Activated CD4-positive, alpha-beta T cell treated with anti-CD3 and anti-CD28 coated beads, Interleukin-2, amount 50 U/mL, for 48 hours (primary cell): ENCODE results near the gene PARP12.
A peak's percentile ranks its signal among the peaks of the same experiment; 100 is the strongest.
"Not testable (repeated sequence)": the region's sequence is repeated elsewhere in the genome, so short reads cannot be mapped to it uniquely, and the experiment has no call there.

Experiments used
- DNase-seq, 2 experiments: peaks; one replicate each; pipeline ENCODE4 v3.0.0-alpha.2; 2020

PARP12 gene, protein sequence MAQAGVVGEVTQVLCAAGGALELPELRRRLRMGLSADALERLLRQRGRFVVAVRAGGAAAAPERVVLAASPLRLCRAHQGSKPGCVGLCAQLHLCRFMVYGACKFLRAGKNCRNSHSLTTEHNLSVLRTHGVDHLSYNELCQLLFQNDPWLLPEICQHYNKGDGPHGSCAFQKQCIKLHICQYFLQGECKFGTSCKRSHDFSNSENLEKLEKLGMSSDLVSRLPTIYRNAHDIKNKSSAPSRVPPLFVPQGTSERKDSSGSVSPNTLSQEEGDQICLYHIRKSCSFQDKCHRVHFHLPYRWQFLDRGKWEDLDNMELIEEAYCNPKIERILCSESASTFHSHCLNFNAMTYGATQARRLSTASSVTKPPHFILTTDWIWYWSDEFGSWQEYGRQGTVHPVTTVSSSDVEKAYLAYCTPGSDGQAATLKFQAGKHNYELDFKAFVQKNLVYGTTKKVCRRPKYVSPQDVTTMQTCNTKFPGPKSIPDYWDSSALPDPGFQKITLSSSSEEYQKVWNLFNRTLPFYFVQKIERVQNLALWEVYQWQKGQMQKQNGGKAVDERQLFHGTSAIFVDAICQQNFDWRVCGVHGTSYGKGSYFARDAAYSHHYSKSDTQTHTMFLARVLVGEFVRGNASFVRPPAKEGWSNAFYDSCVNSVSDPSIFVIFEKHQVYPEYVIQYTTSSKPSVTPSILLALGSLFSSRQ

DNA sequence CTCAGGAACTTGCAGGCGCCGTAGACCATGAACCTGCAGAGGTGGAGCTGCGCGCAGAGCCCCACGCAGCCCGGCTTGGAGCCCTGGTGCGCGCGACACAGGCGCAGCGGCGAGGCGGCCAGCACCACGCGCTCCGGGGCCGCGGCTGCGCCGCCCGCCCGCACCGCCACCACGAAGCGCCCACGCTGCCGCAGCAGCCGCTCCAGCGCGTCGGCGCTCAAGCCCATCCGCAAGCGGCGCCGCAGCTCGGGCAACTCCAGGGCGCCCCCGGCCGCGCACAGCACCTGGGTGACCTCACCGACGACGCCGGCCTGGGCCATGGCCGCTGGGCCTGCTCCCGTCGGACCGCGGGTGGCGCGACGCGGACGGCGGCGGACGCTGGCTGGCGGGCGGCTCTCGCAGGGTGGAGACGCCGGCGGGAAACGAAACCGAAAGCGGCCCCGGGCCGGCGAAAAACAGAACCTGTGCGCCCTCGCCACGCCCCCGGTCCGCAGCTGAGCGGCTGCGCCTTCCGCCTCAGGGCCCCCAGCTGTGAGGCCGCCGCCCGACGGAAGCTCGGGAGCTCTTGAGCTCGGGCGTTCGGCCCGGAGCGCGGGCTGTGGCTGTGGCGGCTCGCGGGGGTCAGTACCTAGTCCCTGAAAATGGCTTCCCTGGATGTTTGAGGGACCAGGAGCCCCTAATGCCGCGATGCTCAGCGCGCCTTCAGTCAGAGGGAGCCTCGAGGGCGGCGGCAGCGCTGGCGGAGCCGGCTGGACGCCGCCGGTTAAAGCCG, at the start of gene PARP12:
Gene PARP12, minus strand, starts transcription at position 424 of the 772 bp plus-strand sequence. Its CDS starts 104 bp downstream, at position 320.
- DNase-seq, result peak; percentile 83 to 87

DNA sequence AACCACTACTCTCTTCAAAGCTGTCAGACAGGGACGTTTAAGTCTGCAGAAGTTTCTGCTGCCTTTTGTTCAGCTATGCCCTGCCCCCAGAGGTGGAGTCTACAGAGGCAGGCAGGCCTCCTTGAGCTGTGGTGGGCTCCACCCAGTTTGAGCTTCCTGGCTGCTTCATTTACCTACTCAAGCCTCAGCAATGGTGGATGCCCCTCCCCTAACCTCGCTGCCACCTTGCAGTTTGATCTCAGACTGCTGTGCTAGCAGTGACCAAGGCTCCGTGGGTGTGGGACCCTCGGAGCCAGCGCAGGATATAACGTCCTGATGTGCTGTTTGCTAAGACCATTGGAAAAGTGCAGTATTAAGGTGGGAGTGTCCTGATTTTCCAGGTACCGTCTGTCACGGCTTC, 46.0 kb upstream of the PARP12 start:
- DNase-seq, result not testable (repeated sequence)

DNA sequence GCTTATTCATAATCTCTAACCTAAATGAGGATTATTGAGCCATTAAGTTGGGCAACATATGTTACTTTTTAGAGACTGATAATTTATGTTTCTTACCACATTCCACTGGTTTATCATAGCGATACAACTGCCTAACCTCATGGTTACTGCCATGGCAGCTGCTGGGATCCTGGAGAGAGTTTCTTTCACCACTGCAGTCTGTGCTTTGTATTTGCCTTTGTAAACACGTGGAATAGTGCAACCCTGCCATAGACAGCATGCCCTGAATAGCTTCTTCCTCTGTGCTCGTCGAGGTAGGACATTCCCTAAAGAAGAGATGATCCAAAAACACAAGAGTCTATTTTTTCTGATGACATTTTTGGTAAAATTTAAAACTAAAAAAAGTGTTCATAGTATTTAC, 33.7 kb upstream of the PARP12 start:
- no peak for DNase-seq

DNA sequence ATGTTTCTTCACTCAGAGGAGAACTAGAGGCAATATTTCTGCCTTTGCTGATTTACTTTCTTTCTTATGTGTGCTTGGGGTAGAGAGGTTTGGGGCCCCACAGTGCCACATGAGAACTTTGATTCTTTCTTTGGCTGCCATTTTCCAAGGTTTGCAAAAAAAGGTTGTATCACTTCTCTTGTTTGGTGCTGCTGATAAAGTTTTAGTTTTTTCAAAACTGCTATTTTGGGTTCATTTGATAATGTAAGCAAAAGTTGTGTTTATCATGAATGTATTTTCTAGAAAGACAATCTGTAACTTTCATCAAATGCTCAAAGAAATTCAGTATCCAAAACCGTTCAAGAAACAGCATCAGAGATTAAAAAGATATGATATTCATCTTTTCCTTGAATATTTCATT, 30.6 kb upstream of the PARP12 start:
- DNase-seq, result no peak

DNA sequence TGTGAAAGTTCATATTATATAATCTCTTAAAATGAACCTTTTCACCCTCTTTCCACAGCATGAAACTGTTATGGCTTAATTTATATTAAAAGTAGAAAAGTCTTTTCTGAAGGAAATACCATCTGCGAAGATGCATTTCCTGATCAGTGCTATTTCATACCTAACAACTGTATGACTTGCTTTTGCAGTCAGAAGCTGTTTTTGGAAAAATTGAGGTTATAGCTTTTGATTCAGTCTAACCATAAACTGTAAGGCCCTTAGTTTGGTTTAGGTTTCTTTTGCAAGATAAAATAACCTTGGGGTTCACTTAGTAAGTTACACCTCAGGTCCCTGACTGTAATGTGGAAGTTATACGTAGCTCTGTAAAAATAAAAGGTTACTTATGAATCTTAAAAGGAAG, 22.7 kb upstream of the PARP12 start:
- DNase-seq, result no peak

DNA sequence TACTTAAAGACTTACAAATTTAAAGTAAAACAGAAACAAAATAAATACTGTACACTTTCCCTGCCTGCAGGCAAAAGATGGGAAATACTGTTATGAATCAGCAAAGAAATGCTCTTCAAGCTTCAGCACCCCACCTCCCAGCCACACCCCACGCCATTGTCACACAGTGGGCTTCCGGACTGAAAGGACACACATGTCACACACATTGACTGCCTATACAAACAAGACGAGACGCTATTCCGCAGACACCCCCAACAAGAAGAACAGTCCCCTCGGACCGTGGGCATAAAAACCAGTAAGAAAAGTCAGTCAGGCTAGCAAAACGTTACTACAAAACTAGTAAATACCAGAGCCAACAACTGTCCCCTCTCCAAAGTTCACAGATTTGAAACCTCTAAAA, 22.2 kb upstream of the PARP12 start:
- DNase-seq, result peak; percentile 42 to 51

DNA sequence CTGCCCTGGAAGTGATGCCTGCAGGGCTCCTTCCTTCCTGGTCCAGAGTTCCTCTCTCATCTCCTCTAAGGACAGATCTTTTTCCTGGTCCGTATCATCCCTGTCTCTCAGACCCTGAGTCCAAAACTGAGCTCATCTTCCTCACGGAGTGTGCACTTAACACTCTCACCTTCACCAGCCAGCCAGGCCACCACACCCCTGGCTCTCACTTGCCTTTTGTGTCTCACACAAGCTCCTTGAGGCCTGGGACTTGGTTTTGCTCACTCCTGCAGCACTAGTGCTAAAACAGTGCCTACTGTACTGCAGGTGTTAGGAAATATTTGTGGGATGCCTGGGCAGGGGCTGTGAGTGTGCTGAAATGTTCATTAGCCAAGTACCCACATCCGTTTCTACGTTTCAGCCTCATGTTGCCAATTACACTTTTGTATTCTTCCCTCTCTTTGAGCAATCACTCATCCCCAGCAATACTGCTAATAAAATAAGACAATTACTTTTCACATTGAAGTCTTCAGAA, 21.4 kb upstream of the PARP12 start:
- DNase-seq, result no peak

DNA sequence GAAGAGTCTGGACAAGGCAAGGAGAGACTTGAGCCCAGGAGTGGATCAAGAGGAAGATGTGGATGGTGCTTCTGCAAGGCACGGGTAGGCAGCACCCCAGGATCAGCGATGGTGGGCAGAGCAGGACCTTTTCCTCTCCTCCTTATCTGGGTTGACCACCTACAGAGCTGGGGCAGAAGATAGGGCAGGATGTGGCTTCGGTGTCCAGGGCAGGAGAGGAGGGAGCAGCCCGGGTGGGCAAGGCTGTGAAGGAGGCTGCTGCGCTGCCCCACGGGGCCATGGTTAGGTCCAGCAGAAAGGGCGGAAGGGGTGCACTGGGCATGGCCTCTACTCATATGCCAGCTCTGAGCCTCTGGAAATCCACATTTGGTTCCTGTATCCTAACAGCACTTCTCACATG, 20.0 kb upstream of the PARP12 start:
- DNase-seq, result no peak

DNA sequence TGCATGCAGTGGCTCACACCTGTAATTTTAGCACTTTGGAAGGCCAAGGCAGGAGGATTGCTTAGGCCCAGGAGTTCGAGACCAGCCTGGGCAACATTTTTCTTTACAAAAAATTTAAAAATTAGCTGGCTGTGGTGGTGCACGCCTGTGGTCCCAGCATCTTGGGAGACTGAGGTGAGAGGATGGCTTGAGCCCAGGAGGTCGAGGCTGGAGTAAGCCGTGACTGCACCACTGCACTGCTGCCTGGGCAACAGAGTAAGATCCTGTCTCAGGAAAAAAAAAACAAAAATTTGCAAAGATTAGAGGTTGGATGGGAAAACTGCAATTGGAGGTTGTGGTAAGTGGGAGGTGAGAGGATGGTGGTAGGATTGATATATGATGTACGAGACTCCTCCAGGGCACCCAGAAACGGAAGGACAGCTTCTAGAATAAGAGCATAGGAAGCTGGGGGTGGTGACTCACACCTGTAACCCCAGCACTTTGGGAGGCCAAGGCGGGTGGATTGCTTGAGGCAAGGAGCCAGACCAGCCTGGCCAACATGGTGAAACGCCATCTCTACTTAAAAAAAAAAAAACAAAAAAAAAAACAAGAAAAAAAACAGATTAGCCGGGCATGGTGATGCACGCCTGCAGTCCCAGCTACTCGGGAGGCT, 19.1 kb upstream of the PARP12 start:
- DNase-seq, result no peak

DNA sequence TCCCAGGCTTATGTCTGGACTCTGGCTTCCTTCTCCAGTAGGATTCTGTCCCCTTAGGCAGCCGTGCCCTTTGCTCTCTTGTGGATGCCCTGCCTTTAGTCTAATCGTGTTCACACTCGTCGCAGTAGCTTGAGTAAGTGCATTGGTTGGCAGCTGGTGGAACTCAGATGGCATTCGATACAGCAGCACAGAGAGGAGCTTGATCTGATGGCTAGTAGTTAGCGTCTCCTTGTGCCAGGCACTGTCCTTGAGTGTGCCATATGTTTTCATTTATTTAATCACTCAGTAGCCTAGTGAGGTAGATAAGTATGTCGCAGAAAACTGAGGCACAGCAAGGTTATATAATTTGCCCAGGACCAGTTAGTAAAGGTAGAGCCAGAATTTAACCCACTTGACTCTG, 18.2 kb upstream of the PARP12 start:
- no peak for DNase-seq

DNA sequence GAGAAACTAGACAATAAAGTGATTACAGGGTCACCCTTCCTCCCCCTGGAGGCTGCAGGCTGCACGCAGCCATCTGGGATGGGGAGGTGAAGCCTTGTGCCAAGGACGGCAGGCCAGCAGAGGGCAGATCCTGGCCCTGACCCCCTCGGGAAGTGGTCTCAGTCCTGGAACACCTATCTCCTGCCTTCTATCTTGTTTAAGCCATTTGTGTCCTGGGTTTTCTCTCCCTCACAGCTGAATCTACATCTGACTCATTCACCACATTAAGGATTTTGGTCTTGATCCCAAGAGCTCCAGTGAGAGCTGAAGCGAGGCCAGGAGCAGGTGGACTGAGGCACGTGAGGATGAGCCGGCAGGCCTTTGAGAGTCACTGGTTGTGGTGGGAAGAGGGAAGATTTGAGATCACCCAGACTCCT, 16.4 kb upstream of the PARP12 start:
- no peak for DNase-seq

DNA sequence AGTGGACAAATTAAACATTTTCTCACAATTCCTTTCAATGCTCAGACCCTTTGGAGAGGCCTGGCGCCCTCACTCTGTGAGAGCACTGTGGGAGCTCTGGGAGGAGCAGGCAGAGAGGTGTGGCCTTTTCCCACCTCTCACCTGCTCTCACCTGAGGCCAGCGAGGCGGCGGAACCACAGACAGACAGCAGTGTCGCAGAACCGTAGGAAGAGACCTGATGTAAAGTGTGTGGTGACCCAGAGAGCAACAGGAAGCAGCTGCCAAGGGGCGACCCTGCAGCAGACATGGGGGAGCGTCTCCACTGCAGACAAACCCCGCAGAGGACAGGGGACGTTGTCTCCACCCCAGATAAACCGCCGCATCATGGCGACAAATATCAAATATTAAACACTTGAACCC, 15.6 kb upstream of the PARP12 start:
- no peak for DNase-seq

DNA sequence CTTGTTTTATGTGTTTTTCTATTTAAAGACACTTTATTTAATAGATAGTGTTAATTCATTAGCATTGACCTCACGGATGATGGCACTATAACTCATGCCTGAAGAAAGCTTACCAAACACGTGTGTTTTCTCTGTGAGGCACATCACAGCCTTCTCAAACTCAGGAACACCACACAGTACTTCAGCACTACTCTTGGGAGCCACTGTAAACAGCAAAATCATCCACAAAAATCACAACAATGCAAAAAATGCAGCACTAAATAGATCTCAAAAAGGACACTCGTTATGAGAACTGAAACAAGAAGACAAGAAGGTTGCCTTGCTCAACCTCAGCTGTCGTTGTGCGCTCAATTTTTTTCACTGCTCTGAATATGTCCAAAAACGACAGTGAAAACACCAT, 12.0 kb upstream of the PARP12 start:
- no peak for DNase-seq

DNA sequence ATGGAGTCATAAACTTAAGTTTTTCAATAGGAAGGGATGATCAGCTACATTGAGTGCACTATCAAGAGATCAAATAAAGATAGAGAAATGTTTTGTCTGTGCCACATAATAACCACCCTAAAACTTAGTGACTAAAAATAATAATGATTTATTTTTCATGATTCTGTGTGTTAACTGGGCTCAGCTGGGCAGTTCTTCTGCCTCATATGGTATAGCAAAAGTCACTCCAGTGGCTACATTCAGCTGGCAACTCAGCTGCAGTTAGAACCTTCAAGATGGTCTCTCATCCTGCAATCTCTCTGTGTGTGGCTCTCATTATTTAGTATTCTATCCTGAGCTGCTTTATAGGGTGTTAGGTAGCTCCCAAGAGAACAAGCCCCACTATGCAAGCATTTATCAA, 7.8 kb upstream of the PARP12 start:
- no peak for DNase-seq

DNA sequence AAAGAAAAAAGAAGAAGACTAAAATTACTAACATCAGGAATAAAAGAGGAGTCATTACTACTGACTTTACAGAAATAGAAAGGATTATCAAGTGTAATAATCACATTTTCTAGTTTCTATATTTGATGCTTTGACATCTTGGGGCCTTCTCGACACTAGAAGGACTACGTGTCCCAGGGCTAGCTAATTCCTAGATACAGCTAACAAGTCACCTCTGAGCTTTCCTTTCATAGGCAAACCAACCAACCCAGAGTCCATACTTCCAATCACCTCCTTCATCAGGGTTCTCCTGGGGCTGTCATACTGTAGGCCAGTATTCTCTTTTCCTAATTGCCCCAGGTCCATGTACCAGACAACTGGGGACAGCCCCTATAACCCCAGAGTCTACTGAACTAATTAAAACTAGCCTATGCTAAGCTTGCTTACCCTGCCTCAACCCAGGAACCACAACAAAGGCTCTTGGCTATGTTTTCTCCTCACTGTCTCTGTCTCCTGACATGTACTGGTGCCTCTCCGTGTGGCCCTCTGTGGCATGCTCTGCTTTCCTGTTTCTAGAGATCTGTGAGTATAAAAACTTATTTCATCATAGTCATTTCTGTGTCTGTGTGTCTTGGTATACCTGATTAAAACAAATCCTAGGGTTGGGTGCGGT, 6.7 kb upstream of the PARP12 start:
- no peak for DNase-seq

DNA sequence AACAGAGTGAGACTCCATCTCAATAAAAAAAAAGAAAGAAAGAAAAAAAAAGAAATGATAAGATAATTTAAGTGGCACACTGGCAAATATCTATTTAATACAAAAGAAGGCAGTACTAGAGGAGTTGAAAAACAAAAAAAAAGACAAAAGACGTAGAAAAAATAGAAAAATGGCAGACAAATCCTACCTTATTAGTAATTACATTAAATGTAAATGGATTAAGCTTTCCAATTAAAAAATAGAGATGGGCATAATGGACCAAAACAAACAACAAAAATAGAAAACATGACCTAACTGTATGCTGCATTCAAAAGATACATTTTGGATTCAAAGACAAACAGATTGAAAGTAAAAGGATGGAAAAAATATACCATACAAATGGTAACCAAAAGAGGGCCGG, 5.3 kb upstream of the PARP12 start:
- DNase-seq, result no peak

DNA sequence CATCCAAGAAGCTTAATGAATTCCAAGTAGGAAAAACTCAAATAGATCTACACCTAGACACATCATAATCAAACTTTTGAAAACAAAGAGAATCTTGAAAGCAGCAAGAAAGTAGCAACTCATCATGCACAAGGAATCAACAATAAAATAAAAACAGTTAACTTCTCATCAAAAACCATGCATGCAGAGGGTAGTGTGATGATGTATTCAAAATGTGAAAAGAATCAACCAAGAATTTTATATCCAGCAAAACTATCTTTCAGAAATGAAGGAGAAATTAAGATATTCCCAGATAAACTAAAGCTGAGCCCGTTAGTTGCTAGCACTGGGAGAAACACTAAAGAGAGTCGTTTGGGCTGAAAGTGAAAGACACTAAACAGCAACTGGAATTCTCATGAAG, 4.3 kb upstream of the PARP12 start:
- DNase-seq, result no peak

DNA sequence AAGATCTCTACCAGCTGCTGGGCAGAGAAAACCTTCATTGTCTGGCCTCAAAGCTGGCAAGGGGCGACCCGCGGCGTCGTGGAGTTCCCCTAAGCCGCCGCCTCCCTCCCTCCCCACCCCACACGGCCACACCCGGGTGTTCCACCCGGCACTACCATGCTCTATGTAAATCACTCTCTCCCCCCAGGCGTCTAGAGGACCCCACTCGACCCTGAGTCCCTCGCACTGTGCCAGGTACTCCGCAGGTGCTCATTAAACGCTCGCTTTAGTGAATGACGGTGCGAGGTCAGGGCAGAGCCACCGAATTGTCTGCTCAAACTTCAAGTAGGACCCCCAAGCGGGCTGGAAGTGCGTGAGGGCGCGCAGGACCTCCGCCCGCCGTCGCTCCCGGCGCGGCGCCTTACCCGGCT, 628 bp downstream of the PARP12 start:
- DNase-seq, result peak; percentile 35 to 38

DNA sequence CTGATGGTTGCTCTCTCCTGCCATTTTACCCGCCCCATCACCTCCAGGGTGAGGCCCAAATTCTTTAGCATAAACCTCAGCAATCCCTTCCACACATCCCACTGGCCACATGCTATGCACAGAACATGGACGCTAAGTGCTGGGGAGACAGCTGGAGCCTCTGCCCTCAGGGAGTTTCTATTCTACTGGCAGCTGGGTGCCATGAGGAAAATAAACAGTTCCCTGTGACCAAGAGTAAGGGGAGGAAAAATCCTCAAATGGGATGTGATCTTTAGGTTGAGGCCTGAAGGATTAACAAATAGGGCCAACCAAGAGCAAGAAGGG, 1.2 kb downstream of the PARP12 start:
- DNase-seq, result no peak

DNA sequence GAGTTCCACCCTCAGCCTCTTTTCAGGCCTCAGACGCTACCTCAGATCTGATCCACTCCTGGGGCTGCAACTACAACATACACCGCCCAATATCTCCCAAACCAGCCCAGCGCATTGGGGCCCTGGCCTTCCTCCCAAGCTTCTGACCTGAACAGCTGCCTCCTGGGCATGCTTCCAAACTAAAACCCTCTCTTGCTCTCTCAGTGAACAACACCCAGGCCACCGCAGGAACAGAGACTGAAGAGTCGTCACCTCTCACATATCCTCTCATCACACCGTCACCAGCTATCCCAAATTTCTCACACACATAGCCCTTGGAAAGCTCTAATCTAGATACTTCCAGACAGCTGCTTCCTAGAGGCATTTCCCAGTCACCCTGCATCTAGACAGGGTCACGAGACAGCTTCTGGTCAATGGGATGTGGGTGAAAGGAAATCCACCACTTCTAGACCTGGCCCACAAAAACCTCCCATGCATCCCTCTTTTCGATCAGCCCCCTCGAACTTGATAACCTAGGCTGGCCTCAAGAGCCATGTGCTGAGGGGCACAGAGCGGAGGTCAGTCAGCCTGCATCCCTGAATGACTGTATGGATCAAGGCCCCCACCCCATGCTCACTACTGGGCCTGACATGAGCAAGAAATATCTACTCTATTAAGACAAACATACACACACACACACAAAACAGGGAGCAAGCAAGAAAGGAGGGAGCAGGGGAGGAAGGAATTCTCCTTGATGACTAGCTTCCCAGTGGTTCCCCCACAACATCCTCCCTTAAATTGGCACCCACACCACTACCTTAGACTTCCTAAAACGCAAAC, 1.8 kb downstream of the PARP12 start:
- DNase-seq, result no peak

DNA sequence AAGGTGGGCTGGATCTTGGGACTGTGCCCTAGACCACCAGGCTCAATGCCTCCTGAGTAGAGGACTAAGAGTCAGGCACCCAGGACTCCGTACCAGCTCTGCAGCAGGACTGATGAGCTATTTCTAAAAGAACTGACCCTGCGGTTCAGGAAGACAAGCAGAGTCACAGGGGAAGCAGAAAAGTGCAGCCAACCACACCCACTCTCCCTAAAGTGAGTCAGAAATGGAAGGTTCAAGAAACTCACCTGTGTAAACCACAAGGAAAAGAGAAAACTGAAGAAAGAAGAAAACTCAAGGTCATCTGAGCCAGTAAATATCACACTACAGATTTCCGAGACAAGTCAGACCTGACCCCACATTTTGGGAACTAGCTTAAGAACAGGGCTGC, 2.5 kb downstream of the PARP12 start:
- no peak for DNase-seq
